Liver (tissue), 3 donors: ENCODE measurements around the gene PGBD4.

Source experiments
- CTCF ChIP-seq: fragments of 150-350 bp; IDR thresholded peaks from 2 replicates; pipeline ENCODE4 v1.5.1; 2017; ENCODE audit warnings: improper control_type of control experiment, low read depth, low read length; ENCODE audit not compliant: missing input control
- RAD21 ChIP-seq, 2 donors: IDR thresholded peaks; 2 replicates each; pipeline ENCODE4 v1.6.1; 2016; ENCODE audit warnings: antibody characterized with exemption in 2 of 2, mild to moderate bottlenecking in 2 of 2
- donor health status: healthy.
- donor health status: healthy.

DNA sequence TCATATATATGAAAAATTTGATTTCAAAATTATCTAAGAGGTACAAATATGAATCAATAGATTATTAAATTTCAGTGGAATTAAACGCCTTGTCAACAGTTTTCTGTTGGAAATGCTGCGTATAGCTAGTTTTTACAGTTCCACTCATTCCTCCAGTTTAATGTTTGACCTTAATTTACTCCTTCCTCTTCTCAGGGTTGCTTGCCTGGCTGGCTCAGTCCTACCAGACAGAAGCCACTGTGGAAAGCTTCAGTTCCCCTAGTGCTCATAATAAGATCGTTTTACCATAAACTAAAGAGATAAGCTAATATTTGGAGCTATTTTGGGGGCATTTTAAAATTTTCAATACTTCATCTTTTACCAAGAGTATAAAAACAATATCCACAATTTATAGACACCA is 23.0 kb upstream of the PGBD4 start:
- TF ChIP-seq CTCF (no peak), RAD21 (IDR thresholded peaks at IDR 0.05) (no peak)
